HG03520 (cell line): Measurements from ENCODE around the gene ATP9B.
A peak's percentile ranks its signal among the peaks of the same experiment; 100 is the strongest.
"Not testable (repeated sequence)": the region's sequence is repeated elsewhere in the genome, so short reads cannot be mapped to it uniquely, and the experiment has no call there.

Experiments
- ATAC-seq: cut with Tn5 transposase; IDR thresholded peaks from one replicate; pipeline ENCODE4 v1.9.1; 2021; ENCODE audit warnings: mild to moderate bottlenecking, moderate library complexity; ENCODE audit not compliant: unreplicated experiment

ATP9B gene

DNA sequence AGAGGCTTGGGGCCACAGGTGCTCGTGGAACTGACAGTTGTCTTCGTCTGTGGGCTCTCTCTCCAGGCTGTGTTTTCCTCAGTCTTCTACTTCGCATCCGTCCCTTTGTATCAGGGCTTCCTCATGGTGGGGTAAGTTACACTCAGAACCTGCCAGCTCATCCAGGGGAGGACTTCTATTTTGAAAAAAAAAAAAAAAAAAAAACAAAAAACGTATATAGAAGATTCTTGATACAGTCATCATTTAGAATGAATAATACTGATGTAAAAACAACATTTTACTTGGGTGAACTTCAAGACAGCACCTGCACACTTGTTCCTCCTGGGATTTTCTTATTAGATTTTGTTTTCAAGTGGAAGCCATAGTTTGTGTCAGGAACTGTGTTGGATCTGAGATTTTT is 278.9 kb downstream of the ATP9B start:
- no peak for ATAC-seq

DNA sequence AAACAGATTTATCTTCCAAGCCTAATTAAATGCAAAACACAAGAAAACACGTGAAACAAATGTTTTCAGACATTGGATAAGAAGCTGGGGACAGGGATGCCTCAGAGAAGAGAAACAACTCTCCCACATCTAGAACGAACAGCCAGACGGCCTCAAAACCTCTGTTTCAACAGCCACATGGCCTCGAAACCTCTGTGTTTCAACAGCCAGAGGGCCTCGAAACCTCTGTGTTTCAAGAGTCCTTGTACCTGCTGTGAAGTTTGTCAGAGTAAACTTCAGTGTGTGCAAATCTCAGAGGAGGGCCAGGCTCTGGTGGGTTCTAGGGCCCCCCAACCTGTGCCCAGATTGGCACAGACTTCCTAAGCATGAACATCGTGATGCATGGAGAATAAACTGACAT is 283.2 kb downstream of the ATP9B start:
- ATAC-seq: no peak

DNA sequence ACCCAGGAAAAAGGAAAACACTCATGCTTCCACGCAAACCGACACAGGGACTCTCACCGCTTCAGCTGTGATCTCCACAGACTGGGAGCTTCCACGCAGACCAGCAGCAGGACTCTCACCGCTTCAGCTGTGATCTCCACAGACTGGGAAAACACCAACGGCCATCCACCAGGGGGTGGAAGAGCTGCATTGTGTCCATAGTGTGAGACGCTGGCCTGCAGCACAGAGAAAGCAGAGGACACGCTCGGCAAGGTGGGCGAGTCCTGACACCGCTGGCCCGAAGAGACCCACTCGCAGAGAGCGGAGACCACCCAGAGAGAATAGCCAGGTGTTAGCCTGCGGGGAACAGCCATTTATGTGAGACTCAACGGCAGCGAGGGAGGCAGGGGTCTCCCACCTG is 284.1 kb downstream of the ATP9B start:
- no peak for ATAC-seq

DNA sequence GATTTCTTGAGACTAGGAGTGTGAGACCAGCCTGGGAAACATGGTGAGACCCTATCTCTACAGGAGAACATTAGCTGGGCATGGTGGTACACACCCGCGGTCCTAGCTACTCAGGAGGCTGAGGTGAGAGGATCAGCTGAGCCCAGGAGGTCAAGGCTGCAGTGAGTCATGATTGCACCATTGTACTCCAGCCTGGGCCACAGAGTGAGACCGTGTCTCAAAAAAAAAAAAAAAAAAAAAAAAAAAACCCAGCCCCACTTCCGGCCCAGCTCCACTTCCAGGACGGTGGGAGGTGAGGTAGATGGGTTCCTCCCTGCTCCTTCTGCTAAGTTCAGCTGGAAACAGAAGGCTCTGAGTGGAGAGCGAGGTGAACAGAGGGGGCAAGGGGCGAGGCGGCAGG is 285.2 kb downstream of the ATP9B start:
- no peak for ATAC-seq

DNA sequence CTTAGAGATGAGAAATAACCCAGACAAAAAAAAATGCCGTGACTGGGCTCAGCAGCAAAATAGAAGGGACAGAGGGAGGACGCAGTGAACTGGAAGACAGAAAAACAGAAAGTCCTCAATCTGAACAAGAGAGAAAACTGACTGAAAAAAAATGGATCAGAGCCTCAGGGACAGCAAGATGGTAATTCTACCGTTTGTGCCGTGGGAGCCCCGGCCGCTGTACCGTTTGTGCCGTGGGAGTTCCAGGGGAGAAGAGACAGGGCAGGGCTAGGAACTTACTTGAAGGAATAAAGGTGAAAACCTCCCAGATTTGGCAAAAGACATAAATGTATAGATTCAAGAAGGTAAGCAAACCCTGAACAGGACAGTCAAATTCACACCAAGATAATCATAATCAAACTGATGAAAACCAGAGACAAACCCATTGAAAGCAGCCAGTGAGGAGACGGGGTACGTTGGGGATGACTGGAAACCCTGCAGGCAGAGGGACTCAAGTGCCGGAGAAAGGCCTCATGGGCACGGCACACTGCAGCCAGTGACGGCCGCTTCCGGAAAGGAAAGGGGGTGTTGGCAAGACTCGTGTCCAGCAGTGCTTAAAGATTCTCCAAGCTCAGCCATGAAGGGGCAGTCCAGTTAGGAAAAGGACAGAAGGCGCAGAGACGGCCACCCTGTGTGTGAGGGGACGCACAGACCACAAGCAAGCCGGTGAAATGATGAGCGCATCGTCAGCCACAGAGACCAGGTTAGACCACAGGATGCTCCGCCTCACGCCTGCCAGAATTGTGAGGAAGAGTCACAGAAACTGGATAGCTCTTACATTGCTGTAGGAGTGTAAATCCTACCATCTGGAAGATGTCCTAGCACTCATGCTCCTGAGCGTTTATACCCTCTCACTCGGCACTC is 286.5 kb downstream of the ATP9B start:
- peak; percentile 41 for ATAC-seq

DNA sequence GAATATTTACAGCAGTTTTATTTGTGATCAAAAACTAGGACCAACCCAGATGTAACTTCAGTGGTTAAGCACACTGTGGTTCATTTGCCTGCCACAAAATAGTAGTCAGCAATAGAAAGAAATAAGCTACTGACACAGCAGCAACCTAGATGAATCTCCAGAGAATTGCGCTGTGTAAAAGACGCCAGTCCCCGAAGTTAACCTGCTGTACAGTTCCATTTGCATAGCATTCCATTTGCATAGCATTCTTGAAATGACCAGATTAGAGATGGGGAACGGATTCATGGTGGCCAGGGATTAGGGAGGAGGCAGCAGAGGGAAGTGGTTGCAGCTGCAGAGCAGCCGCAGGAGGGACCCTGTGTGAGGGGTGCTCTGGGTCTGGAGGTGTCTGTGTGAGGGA is 287.2 kb downstream of the ATP9B start:
- ATAC-seq: peak; percentile 90

DNA sequence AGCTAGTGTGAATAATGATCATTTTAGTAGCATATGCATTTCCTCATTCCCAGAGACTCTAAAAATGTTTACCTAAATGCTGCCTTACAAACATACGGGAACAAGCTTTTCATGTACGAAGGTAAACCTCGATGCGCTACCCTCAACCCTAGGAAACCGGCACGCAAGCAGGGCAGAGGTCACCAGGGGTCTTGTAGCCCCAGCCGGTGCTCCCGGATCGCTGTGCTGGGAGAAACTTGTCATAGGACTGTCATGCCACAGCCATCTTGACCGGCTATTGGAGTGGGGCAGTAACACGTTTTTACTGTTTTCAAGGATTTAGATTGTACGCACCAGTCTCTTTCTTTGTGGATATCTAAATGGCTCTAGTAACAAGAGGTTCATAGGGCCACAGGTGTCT is 291.7 kb downstream of the ATP9B start:
- no peak for ATAC-seq

DNA sequence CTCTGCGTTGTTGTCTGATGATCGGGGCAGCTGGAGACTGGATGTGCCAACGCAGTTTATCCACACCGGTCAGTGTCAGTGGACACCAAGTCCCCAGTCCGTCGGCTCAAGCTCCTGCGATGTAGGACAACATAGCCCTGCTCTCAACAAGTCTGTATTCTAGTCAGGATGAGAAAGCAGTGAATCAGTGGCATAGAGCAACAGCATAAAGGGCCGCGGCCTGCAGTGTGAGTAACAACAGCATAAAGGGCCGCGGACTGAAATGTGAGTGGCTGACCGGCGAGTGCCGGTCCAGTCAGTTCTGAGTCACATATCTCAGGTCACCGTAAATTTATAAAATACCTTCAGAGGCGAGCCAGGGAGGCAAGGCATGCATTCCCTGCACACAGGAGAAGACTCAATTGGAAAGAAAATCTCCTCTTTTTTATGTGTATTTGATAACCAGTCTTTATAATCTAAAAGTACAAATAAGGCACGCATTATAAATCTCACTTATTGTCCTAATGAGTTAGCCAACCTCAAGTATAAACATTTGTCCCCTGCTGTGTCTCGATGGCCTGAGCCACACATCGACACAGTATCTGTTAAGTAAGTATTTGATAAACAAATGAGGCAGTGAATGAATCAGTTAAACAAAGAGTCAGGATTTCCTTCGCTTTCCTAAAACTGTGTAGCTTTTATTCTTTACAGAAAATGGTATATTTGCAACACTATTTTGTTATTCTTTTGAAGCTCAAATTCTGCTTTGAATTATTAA is 292.8 kb downstream of the ATP9B start:
- no peak for ATAC-seq

DNA sequence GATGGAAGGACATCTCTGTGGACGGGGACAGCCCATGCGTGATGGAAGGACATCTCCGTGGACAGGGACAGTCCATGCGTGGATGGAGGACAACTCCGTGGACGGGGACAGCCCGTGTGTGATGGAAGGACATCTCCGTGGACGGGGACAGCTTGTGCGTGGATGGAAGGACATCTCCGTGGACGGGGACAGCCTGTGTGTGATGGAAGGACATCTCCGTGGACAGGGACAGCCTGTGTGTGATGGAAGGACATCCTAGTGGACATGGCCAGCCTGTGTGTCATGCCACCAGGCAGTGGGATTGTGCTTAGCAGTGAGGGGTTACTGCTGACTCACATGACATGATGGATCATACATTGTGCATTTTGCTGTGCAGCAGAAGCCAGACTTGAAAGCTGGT is 296.5 kb downstream of the ATP9B start:
- ATAC-seq: no peak

DNA sequence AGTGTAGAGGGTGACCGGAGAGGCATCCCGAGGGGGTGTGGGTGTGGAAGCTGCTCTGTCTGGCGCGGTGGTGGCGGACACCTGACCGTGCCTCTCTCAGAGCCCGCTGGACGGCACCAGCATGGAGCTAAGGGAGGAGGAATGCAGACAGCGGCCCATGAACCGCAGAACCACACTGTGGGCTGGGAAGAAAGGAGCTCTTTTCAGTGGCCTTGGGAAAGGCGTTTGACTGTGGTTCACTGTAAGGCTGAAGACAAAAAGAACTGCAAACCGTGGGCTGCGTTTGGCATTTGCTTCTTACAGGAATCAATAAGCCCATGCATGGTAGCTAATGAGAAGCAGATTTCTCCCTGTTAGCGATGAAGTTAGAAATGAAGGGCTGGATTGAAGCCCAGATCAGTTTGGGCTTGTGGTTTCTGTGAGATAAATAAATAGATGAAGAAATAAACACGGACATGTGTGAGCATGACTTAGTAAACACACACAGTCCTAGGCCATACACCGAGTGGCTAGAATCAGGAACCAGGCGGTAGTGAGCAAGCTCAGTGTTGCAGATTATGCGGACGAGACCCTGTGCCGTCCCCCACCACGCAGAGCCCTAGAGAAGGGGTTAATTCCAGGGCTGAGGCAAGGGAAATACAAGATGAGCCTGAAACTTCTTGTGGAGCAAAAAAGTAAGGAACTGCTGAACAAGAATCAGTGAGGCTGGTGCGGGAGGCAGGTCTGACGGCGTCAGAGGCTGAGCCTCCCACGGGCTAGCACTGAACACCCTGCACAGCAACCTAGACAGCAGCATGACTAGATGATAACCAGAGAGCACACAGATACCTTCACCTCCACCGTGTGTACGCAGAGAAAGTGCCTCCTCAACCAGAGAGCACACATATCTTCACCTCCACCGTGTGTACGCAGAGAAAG is 297.2 kb downstream of the ATP9B start:
- no peak for ATAC-seq

DNA sequence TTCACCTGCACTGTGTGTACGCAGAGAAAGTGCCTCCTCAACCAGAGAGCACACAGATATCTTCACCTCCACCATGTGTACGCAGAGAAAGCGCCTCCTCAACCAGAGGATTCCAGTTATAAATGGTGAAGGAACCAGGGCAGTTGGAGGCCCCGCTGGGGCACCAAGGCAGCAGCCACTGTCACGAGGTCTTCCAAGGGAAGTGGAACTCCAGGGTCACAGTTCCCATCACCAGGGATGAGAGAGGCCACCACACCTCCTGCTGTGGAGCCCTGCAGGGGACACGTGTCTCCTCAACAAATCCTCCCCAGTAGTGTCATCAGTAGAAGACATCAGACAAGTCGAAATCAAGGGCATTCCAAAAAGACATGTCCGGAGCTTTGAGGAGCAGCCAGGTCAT is 298.3 kb downstream of the ATP9B start:
- no peak for ATAC-seq

DNA sequence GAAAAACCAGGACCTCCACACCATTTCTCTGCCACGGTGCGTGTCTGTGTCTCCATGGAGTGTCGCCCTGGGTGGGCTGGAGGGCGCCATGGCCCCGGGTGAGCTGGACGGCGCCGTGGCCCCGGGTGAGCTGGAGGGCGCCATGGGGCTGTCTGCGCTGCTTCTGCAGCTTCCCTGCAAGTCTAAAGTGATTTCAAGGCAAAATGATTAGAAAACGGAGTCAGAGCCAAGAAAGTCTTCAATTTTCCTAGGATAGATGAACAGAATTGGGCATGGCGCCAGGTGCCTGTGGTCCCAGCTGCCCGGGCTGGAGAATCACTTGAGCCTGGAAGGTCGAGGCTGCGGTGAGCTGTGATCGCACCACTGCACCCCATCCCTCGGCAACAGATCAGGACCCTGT is 298.8 kb downstream of the ATP9B start:
- ATAC-seq: no peak

DNA sequence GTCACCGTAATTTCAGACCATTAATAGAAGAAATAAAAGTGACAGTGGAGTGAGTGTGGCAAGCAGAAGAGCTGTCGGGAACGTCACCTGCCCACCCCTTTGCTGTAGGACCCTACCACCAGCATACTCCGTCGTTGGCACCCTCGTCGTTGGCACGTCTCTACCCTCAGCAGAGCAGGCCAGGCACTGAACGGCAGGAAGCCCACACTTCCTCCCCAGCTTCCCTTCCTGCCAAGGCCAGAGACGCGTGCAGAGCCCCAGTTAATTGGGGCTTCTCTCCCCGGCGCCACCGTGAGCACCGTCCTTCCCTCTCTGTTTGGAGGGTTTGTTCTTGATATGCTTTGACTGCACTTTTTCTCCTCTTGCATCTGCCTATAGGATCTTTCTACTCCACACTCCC is 299.5 kb downstream of the ATP9B start:
- no peak for ATAC-seq

DNA sequence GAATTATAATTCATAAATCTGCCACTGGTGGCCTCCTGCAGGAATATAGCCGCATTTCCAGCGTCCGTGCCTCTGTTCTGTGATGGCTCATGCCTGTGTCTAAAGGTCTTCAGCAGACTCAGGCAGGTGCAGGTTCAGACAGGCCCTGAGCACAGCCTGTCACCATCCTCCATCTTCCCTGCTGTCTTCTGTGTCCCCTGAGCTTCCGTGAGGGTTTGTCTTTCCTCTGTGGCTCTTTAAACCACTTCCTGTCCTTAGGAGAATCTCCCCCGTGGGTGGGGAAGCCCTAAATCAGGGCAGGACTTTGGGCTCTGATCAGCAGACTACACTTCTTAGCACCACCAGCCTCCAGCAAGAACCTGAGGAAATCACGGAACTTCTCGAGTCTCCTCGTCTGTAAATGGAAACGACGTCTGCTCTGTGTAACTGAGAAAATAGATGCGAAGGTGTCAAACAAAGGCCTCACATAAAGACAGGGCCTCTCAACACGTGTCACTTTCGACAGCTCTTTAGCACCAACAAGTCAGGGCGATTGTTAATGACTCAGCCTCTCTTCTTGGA is 302.4 kb downstream of the ATP9B start:
- no peak for ATAC-seq

DNA sequence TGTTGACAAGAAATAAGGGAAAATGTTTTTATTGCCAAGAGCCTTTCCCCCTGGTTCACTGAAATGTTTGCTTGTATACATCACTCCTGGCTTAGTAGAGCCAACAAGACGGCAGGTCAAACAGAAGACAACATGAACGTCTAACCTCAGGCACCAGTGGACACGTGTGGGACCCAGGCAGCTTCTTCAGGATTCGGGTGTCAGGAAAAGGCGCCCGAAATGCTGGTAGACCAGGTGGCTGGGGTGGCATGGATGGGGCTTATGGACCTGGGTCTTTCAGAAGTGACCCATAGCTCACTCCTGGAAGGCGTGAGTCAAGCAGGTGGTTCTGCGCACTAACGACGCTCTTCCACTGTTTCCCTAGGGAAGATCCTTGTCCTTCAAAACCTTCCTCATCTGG is 303.3 kb downstream of the ATP9B start:
- ATAC-seq: no peak

DNA sequence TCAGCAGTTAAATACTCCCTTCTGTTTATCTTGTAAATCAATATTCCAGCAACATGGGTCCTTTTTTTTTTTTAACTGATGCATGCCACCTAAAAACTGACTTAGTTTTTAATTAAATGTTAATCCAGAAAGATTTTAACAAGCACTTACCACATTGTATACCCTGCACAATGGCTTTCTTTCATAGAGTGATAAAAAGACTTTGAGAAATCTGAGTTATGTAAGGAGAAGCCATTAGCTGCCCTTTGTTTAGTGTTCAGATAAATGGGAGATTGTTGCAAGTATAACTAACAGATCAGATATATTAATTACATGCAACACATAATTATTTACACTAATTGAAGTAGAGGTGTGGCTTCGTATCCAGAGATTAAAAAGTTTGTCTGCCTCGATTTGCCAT is 303.8 kb downstream of the ATP9B start:
- ATAC-seq: no peak

DNA sequence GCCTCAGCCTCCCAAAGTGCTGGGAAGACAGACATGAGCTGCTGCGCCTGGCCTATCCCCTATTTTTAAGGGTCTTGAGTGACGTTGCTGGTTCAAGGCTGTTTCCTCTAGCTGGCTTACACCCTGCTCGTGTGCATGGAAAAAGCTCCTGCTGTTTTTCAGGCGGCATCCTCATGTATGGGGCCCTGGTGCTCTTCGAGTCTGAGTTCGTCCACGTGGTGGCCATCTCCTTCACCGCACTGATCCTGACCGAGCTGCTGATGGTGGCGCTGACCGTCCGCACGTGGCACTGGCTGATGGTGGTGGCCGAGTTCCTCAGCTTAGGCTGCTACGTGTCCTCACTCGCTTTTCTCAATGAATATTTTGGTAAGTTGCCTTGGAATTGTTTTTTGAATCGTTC is 304.5 kb downstream of the ATP9B start:
- no peak for ATAC-seq

DNA sequence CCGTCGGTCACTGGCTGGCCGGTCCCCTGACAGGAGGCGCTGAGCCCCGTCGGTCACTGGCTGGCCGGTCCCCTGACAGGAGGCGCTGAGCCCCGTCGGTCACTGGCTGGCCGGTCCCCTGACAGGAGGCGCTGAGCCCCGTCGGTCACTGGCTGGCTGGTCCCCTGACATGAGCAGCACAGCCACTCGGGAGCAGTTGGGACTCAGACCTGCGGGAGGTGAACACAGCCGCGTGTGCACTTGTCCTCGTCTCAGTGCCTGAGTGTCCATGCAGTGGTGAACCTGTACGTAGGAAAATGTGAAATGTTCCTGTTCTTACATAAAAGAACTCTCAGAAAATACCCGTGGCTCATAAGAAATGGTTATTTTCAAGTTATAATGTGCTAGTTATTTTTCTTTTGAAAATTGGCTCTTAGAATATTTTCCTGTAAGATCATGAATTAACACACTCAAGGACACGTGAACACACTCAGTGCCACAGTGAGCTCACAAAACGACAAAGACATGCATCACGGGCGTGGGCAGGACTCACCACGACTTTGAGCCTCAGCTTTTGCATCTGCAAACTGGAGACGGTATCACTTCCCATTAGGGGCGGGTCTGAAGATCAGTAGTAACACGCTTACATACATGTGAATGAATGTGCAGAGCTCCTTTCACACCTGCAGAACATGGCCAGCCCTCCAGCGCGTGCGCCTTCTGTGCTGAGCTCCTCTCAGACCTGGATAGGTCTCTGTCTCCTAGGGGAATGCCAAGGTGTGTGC is 305.4 kb downstream of the ATP9B start:
- ATAC-seq: peak; percentile 81

DNA sequence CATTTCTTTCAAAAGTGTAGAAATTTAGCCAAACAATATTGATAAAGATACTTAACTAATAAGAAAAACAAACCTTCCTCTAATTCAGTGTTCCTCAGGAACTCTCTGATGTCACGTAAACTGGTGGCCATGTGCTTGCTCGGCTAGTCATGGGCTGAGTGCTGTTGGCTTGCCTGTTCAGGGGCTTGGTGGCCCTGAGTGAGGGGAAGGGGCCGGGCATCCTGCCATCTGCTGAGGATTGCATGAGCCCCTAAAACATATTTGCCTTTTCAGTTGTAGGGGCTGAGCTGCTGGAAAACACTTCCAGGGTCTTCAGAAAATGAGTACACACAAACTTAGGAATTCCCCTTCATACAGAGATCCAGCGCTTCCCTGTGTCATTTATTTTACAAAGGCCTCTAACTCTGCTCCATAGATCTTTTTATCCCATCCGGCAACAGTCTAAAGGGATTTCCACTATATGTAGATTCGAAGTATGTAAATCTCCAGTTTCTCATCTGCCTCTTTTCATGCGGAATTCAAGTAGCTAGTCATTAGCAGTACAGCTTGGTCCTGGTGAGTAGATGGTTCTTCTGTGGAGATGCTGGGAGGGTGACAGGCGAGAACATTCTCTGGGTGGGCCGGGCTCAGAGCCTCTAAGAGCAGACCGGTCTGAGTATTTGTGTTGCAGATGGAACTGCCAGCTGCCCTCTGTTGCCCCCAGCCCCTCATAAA is 306.4 kb downstream of the ATP9B start:
- ATAC-seq: no peak

DNA sequence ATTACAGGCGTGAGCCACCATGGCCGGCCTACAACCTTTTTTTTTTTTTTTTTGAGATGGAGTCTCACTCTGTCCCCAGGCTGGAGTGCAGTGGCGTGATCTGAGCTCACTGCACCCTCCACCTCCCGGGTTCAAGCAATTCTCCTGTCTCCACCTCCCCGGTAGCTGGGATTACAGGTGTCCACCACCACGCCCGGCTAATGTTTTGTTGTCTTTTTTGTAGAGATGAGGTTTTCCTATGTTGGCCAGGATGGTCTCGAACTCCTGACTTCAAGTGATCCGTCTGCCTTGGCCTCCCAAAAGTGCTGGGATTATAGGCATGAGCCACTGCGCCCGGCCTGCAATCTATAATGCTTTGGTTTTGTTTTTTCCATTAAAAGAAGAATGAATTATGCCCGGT is 307.5 kb downstream of the ATP9B start:
- ATAC-seq: not testable (repeated sequence)
